Hepatocyte (in vitro differentiated cells): Measurements from ENCODE around the gene SPOCK3. TPM values are rescaled to one million over a fixed set of nuclear protein-coding genes. Genes with fewer than 3 reads are reported as not detected.

Source experiments
- DNase-seq: peaks from one replicate; pipeline ENCODE4 v3.0.0-alpha.2; 2016; ENCODE audit warnings: low spot score
- H2AFZ ChIP-seq: fragments of 200-600 bp; sonication (generic); 2 replicates; pipeline ENCODE4 v1.6.0; 2016; ENCODE audit warnings: antibody characterized with exemption, mild to moderate bottlenecking
- H3K27ac ChIP-seq: fragments of 200-600 bp; sonication (generic); 2 replicates; pipeline ENCODE4 v1.5.1; 2016; ENCODE audit warnings: mild to moderate bottlenecking
- H3K27me3 ChIP-seq: fragments of 200-600 bp; sonication (generic); 2 replicates; pipeline ENCODE4 v1.6.1; 2016
- H3K36me3 ChIP-seq: fragments of 200-600 bp; sonication (generic); replicated peaks from 2 replicates; pipeline ENCODE4 v1.5.1; 2016; ENCODE audit warnings: low read depth; ENCODE audit not compliant: insufficient read depth
- H3K4me1 ChIP-seq: fragments of 200-600 bp; sonication (generic); 2 replicates; pipeline ENCODE4 v1.5.1; 2016; ENCODE audit warnings: mild to moderate bottlenecking, moderate library complexity; ENCODE audit not compliant: insufficient read depth
- H3K4me2 ChIP-seq: fragments of 200-600 bp; sonication (generic); 2 replicates; pipeline ENCODE4 v1.6.0; 2016
- H3K4me3 ChIP-seq: fragments of 200-600 bp; sonication (generic); 2 replicates; pipeline ENCODE4 v1.5.1; 2016; ENCODE audit warnings: mild to moderate bottlenecking
- H3K79me2 ChIP-seq: fragments of 200-600 bp; sonication (generic); 2 replicates; pipeline ENCODE4 v1.6.0; 2017; ENCODE audit warnings: mild to moderate bottlenecking
- H3K9me2 ChIP-seq: fragments of 200-600 bp; sonication (generic); replicated peaks from 2 replicates; pipeline ENCODE4 v1.6.0; 2017; ENCODE audit warnings: mild to moderate bottlenecking; ENCODE audit not compliant: insufficient read depth
- H3K9me3 ChIP-seq: fragments of 200-600 bp; sonication (generic); 2 replicates; pipeline ENCODE4 v1.5.1; 2016; ENCODE audit warnings: low read depth, mild to moderate bottlenecking
- H4K20me1 ChIP-seq: fragments of 200-600 bp; sonication (generic); 2 replicates; pipeline ENCODE4 v1.6.0; 2016; ENCODE audit warnings: mild to moderate bottlenecking; ENCODE audit not compliant: insufficient read depth, poor library complexity, severe bottlenecking
- CTCF ChIP-seq: fragments of 200-600 bp; sonication (generic); IDR thresholded peaks from 2 replicates; pipeline ENCODE4 v1.5.1; 2016; ENCODE audit warnings: antibody characterized with exemption, mild to moderate bottlenecking; ENCODE audit not compliant: poor library complexity
- EZH2 ChIP-seq: fragments of 200-600 bp; sonication (generic); IDR thresholded peaks from 2 replicates; pipeline ENCODE4 v1.6.1; 2016; ENCODE audit warnings: antibody characterized with exemption, mild to moderate bottlenecking, borderline replicate concordance
- EZH2phosphoT487 ChIP-seq: fragments of 200-600 bp; sonication (generic); IDR thresholded peaks from one replicate; pipeline ENCODE4 v1.6.1; 2018; ENCODE audit warnings: antibody characterized with exemption, mild to moderate bottlenecking, low read depth, moderate library complexity; ENCODE audit not compliant: unreplicated experiment, severe bottlenecking
- WGBS: methylation state at CpG from one replicate; pipeline ENCODE4 v1.1.6; 2016; ENCODE audit warnings: low lambda C conversion rate; ENCODE audit errors: missing lambda C conversion rate; 5-methylcytosine and 5-hydroxymethylcytosine counted together
- polyA plus RNA-seq: library from polyadenylated mRNA; unstranded; fragments of >200 nt; fragmentation: Nextera tagmentation; extraction: Ambion mirVana; gene quantifications from 2 replicates; pipeline ENCODE4 v1.2.1, GENCODE V29; 2016
- total RNA-seq: library from RNA; depleted of rRNA; stranded (reverse); fragments of >200 nt; gene quantifications from 2 replicates; pipeline ENCODE4 v1.2.3, GENCODE V29; 2014

SPOCK3 gene
- total and polyA plus RNA-seq, 2 experiments from 2014 or later = 3.0 to 3.4 TPM

GRCh38 chr4:167222099-167222498 is 12.2 kb downstream of the SPOCK3 start:
- Histone ChIP-seq H3K27ac (no peak overlapping the region), H3K36me3 (no peaks in the 10 kb centered on the region), H2AFZ (no peak overlapping the region), H3K4me1 (no peaks in the 10 kb centered on the region), H3K9me3 (no peaks in the 10 kb centered on the region), H3K4me2 (no peak overlapping the region), H3K79me2 (no peaks in the 10 kb centered on the region), H3K4me3 (no peak overlapping the region), H4K20me1 (no peaks in the 10 kb centered on the region), H3K27me3 (no peaks in the 10 kb centered on the region), H3K9me2 (no peaks in the 10 kb centered on the region)
- 93% methylated on average over 2 of the region's 2 CpGs for WGBS
- TF ChIP-seq CTCF (no peak), EZH2phosphoT487 (no peak), EZH2 (no peak)
- DNase-seq = no peak

GRCh38 chr4:167221084-167221483 is 13.2 kb downstream of the SPOCK3 start:
- Histone ChIP-seq H3K4me3 (no peak overlapping the region), H3K9me3 (no peaks in the 10 kb centered on the region), H3K9me2 (no peaks in the 10 kb centered on the region), H3K27ac (no peak overlapping the region), H3K4me1 (no peaks in the 10 kb centered on the region), H3K36me3 (no peaks in the 10 kb centered on the region), H2AFZ (no peak overlapping the region), H3K79me2 (no peaks in the 10 kb centered on the region), H4K20me1 (no peaks in the 10 kb centered on the region), H3K4me2 (no peak overlapping the region), H3K27me3 (no peaks in the 10 kb centered on the region)
- TF ChIP-seq CTCF (no peak), EZH2phosphoT487 (no peak), EZH2 (no peak)
- WGBS = 94% methylated on average over 4 of the region's 4 CpGs
- DNase-seq = no peak

- Histone ChIP-seq H3K4me1 (no peaks in the 10 kb centered on the region), H4K20me1 (no peaks in the 10 kb centered on the region), H3K79me2 (no peaks in the 10 kb centered on the region), H3K9me2 (no peaks in the 10 kb centered on the region), H3K27me3 (no peaks in the 10 kb centered on the region), H3K4me3 (no peak overlapping the region), H2AFZ (no peak overlapping the region), H3K27ac (no peak overlapping the region), H3K36me3 (no peaks in the 10 kb centered on the region), H3K9me3 (no peaks in the 10 kb centered on the region), H3K4me2 (no peak overlapping the region)
- WGBS = 59% methylated on average over 3 of the region's 3 CpGs
- peak; percentile 37 for DNase-seq
- TF ChIP-seq EZH2phosphoT487 (no peak), CTCF (no peak)
These were observed 16.2 kb downstream of the SPOCK3 start for GRCh38 chr4:167218022-167218608.

GRCh38 chr4:167216783-167217182 is 17.5 kb downstream of the SPOCK3 start:
- Histone ChIP-seq H3K27ac (no peak overlapping the region), H3K79me2 (no peaks in the 10 kb centered on the region), H3K4me2 (no peak overlapping the region), H3K36me3 (no peaks in the 10 kb centered on the region), H3K27me3 (no peaks in the 10 kb centered on the region), H4K20me1 (no peaks in the 10 kb centered on the region), H3K4me3 (no peak overlapping the region), H3K4me1 (no peaks in the 10 kb centered on the region), H2AFZ (no peak overlapping the region), H3K9me3 (no peaks in the 10 kb centered on the region), H3K9me2 (no peaks in the 10 kb centered on the region)
- DNase-seq = no peak
- WGBS = 81% methylated on average over 2 of the region's 2 CpGs
- TF ChIP-seq CTCF (no peak), EZH2phosphoT487 (no peak), EZH2 (no peak)
